Neural progenitor cell (in vitro differentiated cells): ENCODE results near the gene RSRP1. TPM values are rescaled to one million over a fixed set of nuclear protein-coding genes. Genes with fewer than 3 reads are reported as not detected.

Source experiments
- DNase-seq: peaks from one replicate; pipeline ENCODE4 v3.0.0-alpha.2; 2016; ENCODE audit warnings: low spot score
- H2AFZ ChIP-seq: fragments of 200-600 bp; sonication (generic); replicated peaks from 2 replicates; pipeline ENCODE4 v1.6.1; 2016; ENCODE audit warnings: antibody characterized with exemption
- H3F3A ChIP-seq: fragments of 200-600 bp; sonication (generic); 2 replicates; pipeline ENCODE4 v1.6.1; 2016; ENCODE audit warnings: antibody characterized with exemption, low read depth
- H3K27ac ChIP-seq: fragments of 200-600 bp; sonication (generic); 2 replicates; pipeline ENCODE4 v1.5.1; 2016; ENCODE audit warnings: mild to moderate bottlenecking
- H3K27me3 ChIP-seq: fragments of 200-600 bp; sonication (generic); 2 replicates; pipeline ENCODE4 v1.6.1; 2016; ENCODE audit warnings: mild to moderate bottlenecking, moderate library complexity
- H3K36me3 ChIP-seq: fragments of 200-600 bp; sonication (generic); 2 replicates; pipeline ENCODE4 v1.5.1; 2016
- H3K4me1 ChIP-seq: fragments of 200-600 bp; sonication (generic); 2 replicates; pipeline ENCODE4 v1.6.1; 2016; ENCODE audit warnings: mixed run types
- H3K4me2 ChIP-seq: fragments of 200-600 bp; sonication (generic); 2 replicates; pipeline ENCODE4 v1.6.1; 2016
- H3K4me3 ChIP-seq: fragments of 200-600 bp; sonication (generic); 2 replicates; pipeline ENCODE4 v1.5.1; 2016
- H3K79me2 ChIP-seq: fragments of 200-600 bp; sonication (generic); 2 replicates; pipeline ENCODE4 v1.6.1; 2016; ENCODE audit warnings: low read depth
- H3K9ac ChIP-seq: fragments of 200-600 bp; sonication (generic); 2 replicates; pipeline ENCODE4 v1.6.1; 2016
- H3K9me3 ChIP-seq: fragments of 200-600 bp; sonication (generic); 2 replicates; pipeline ENCODE4 v1.5.1; 2016; ENCODE audit warnings: low read depth
- H4K20me1 ChIP-seq: fragments of 200-600 bp; sonication (generic); 2 replicates; pipeline ENCODE4 v1.6.1; 2016; ENCODE audit warnings: low read depth
- H3K27ac Mint-ChIP-seq: 3 replicates; pipeline ENCODE4 v1.8.0; 2021; ENCODE audit warnings: mixed read lengths
- H3K27me3 Mint-ChIP-seq: 2 replicates; pipeline ENCODE4 v1.8.0; 2022; ENCODE audit warnings: low read depth, mild to moderate bottlenecking, inconsistent platforms, moderate library complexity, mixed read lengths; ENCODE audit not compliant: insufficient read depth
- H3K36me3 Mint-ChIP-seq: 3 replicates; pipeline ENCODE4 v1.8.0; 2021; ENCODE audit warnings: mixed read lengths
- H3K4me1 Mint-ChIP-seq: 3 replicates; pipeline ENCODE4 v1.8.0; 2021; ENCODE audit warnings: mixed read lengths
- H3K4me3 Mint-ChIP-seq: 3 replicates; pipeline ENCODE4 v1.8.0; 2021; ENCODE audit warnings: mild to moderate bottlenecking, moderate library complexity, mixed read lengths
- H3K9me3 Mint-ChIP-seq: 3 replicates; pipeline ENCODE4 v1.8.0; 2020; ENCODE audit warnings: mixed read lengths
- CTCF ChIP-seq: fragments of 200-600 bp; sonication (generic); IDR thresholded peaks from 2 replicates; pipeline ENCODE4 v1.5.1; 2017; ENCODE audit warnings: antibody characterized with exemption, mild to moderate bottlenecking
- EZH2 ChIP-seq: fragments of 200-600 bp; sonication (generic); IDR thresholded peaks from 2 replicates; pipeline ENCODE4 v1.6.1; 2017; ENCODE audit warnings: antibody characterized with exemption, mild to moderate bottlenecking, moderate library complexity
- EZH2phosphoT487 ChIP-seq: fragments of 200-600 bp; sonication (generic); IDR thresholded peaks from 2 replicates; pipeline ENCODE4 v1.6.1; 2017; ENCODE audit warnings: antibody characterized with exemption
- total RNA-seq: library from RNA; depleted of rRNA; stranded (reverse); fragments of >200 nt; gene quantifications from 2 replicates; pipeline ENCODE4 v1.2.3, GENCODE V29; 2015; ENCODE audit warnings: low replicate concordance

RSRP1 gene
- total RNA-seq, 1 donor from 2014 or later, result 131 TPM

- Histone ChIP-seq H3K4me2 (no peak overlapping the region), H3K4me1 (peaks cover 6% of the 10 kb centered on the region), H3F3A (no peaks in the 10 kb centered on the region), H3K79me2 (no peaks in the 10 kb centered on the region), H3K27me3 (no peaks in the 10 kb centered on the region), H3K9me3 (no peaks in the 10 kb centered on the region), H3K27ac (no peak overlapping the region), H4K20me1 (no peaks in the 10 kb centered on the region), H3K9ac (no peak overlapping the region), H3K36me3 (no peaks in the 10 kb centered on the region), H2AFZ (no peak overlapping the region), H3K4me3 (no peak overlapping the region)
- H3K27me3 Mint-ChIP-seq, result peaks cover 4% of the 10 kb centered on the region
- no peaks in the 10 kb centered on the region for H3K9me3 Mint-ChIP-seq
- no peak overlapping the region for H3K4me3 Mint-ChIP-seq
- TF ChIP-seq EZH2phosphoT487, result no peak
- no peak for TF ChIP-seq EZH2
- no peak for TF ChIP-seq CTCF
- DNase-seq, result no peak
- H3K4me1 Mint-ChIP-seq, result no peaks in the 10 kb centered on the region
- no peak overlapping the region for H3K27ac Mint-ChIP-seq
- H3K36me3 Mint-ChIP-seq, result no peaks in the 10 kb centered on the region
Observed at GRCh38 chr1:25210728-25211127, 36.5 kb downstream of the RSRP1 start.

- no peak for TF ChIP-seq EZH2phosphoT487
- TF ChIP-seq CTCF, result no peak
- TF ChIP-seq EZH2, result no peak
- H3K4me1 ChIP-seq, result peaks cover 6% of the 10 kb centered on the region
- Mint-ChIP-seq H3K4me1 (no peaks in the 10 kb centered on the region), H3K36me3 (no peaks in the 10 kb centered on the region), H3K27me3 (peaks cover 2% of the 10 kb centered on the region), H3K27ac (no peak overlapping the region), H3K4me3 (no peak overlapping the region), H3K9me3 (no peaks in the 10 kb centered on the region)
- no peaks in the 10 kb centered on the region for H3F3A ChIP-seq
- H3K27ac ChIP-seq, result no peak overlapping the region
- no peaks in the 10 kb centered on the region for H4K20me1 ChIP-seq
- no peaks in the 10 kb centered on the region for H3K79me2 ChIP-seq
- no peak overlapping the region for H2AFZ ChIP-seq
- H3K9ac ChIP-seq, result no peak overlapping the region
- no peak overlapping the region for H3K4me2 ChIP-seq
- no peaks in the 10 kb centered on the region for H3K36me3 ChIP-seq
- no peak for DNase-seq
- H3K9me3 ChIP-seq, result no peaks in the 10 kb centered on the region
- H3K4me3 ChIP-seq, result no peak overlapping the region
- no peaks in the 10 kb centered on the region for H3K27me3 ChIP-seq
Observed at GRCh38 chr1:25209516-25209915, 37.7 kb downstream of the RSRP1 start.

- Histone ChIP-seq H3K36me3 (no peaks in the 10 kb centered on the region), H3K4me2 (no peak overlapping the region), H3K27me3 (no peaks in the 10 kb centered on the region), H2AFZ (no peak overlapping the region), H3K27ac (no peak overlapping the region), H3F3A (no peaks in the 10 kb centered on the region), H3K9me3 (no peaks in the 10 kb centered on the region), H4K20me1 (no peaks in the 10 kb centered on the region), H3K9ac (no peak overlapping the region), H3K79me2 (no peaks in the 10 kb centered on the region), H3K4me3 (no peak overlapping the region), H3K4me1 (peaks cover 6% of the 10 kb centered on the region)
- no peak for DNase-seq
- Mint-ChIP-seq H3K36me3 (no peaks in the 10 kb centered on the region), H3K4me3 (no peak overlapping the region), H3K27ac (no peak overlapping the region), H3K9me3 (no peaks in the 10 kb centered on the region), H3K27me3 (no peaks in the 10 kb centered on the region), H3K4me1 (no peaks in the 10 kb centered on the region)
- TF ChIP-seq EZH2 (no peak), EZH2phosphoT487 (no peak), CTCF (no peak)
Observed at GRCh38 chr1:25208561-25209222, 38.6 kb downstream of the RSRP1 start.
